Common myeloid progenitor, CD34-positive (primary cell): ENCODE measurements around the gene NEK6.
A peak's percentile ranks its signal among the peaks of the same experiment; 100 is the strongest.

Source experiments
- CTCF ChIA-PET: fragments of 350-600 bp; sonication (Branson Sonifier 250); formaldehyde crosslinking; loops from one replicate; lab custom pipeline; 2021; ENCODE audit warnings: antibody characterized with exemption; lab: Charles Lee
- POLR2A ChIA-PET: fragments of 350-600 bp; sonication (Branson Sonifier 250); formaldehyde crosslinking; loops from one replicate; lab custom pipeline; 2021; ENCODE audit warnings: antibody characterized with exemption; lab: Charles Lee
- DNase-seq, 3 donors: peaks; one replicate each; pipeline versions ENCODE4 v3.0.0 to v3.0.0-alpha.2; 2013
- H3K27ac ChIP-seq, 2 experiments: 1 replicate in 1 of 2; 2 replicates in 1 of 2; pipeline ENCODE4 v1.7.0; 2013; ENCODE audit warnings: inconsistent platforms in 2 of 2, low read length in 2 of 2, mild to moderate bottlenecking in 2 of 2, low read depth in 1 of 2, moderate library complexity in 1 of 2; ENCODE audit not compliant: severe bottlenecking in 2 of 2, insufficient read depth in 1 of 2, poor library complexity in 1 of 2
- H3K27me3 ChIP-seq, 5 experiments: replicated peaks in 2 of 5; 1 replicate in 3 of 5; 2 replicates in 2 of 5; pipeline versions ENCODE4 v1.6.1 to v1.7.0; 2013; ENCODE audit warnings: low read length in 4 of 5, mild to moderate bottlenecking in 2 of 5, moderate library complexity in 2 of 5, inconsistent platforms in 1 of 5; ENCODE audit not compliant: insufficient read depth in 5 of 5, control insufficient read depth in 4 of 5
- H3K36me3 ChIP-seq, 4 experiments: 1 replicate in 2 of 4; 2 replicates in 2 of 4; pipeline versions ENCODE4 v1.6.1 to v1.7.0; 2013; ENCODE audit warnings: low read length in 3 of 4, control low read depth in 1 of 4, mild to moderate bottlenecking in 1 of 4; ENCODE audit not compliant: control insufficient read depth in 4 of 4, insufficient read depth in 4 of 4
- H3K4me1 ChIP-seq, 4 experiments: 1 replicate in 3 of 4; 2 replicates in 1 of 4; pipeline versions ENCODE4 v1.6.1 to v1.7.1; 2013; ENCODE audit warnings: low read length in 3 of 4, mild to moderate bottlenecking in 3 of 4, control low read depth in 1 of 4, inconsistent platforms in 1 of 4, moderate library complexity in 1 of 4; ENCODE audit not compliant: control insufficient read depth in 4 of 4, insufficient read depth in 4 of 4; ENCODE audit errors: control extremely low read depth in 1 of 4
- H3K4me3 ChIP-seq, 7 experiments: 1 replicate in 4 of 7; 2 replicates in 3 of 7; pipeline versions ENCODE4 v1.5.1 to v1.7.0; 2013; ENCODE audit warnings: mild to moderate bottlenecking in 7 of 7, low read length in 6 of 7, moderate library complexity in 6 of 7, inconsistent platforms in 2 of 7, low read depth in 2 of 7, control low read depth in 1 of 7; ENCODE audit not compliant: insufficient read depth in 4 of 7, control insufficient read depth in 1 of 7; ENCODE audit errors: extremely low read depth in 1 of 7
- H3K9me3 ChIP-seq, 5 experiments: 1 replicate in 4 of 5; 2 replicates in 1 of 5; pipeline versions ENCODE4 v1.6.1 to v1.7.1; 2013; ENCODE audit warnings: low read length in 4 of 5, mild to moderate bottlenecking in 2 of 5, inconsistent platforms in 1 of 5, low read depth in 1 of 5, moderate library complexity in 1 of 5; ENCODE audit not compliant: control insufficient read depth in 4 of 5, insufficient read depth in 2 of 5; ENCODE audit errors: control extremely low read depth in 1 of 5
- WGBS: methylation state at CpG from one replicate; pipeline ENCODE4 v1.1.5; 2013; ENCODE audit not compliant: insufficient coverage; 5-methylcytosine and 5-hydroxymethylcytosine counted together

Gene NEK6

DNA sequence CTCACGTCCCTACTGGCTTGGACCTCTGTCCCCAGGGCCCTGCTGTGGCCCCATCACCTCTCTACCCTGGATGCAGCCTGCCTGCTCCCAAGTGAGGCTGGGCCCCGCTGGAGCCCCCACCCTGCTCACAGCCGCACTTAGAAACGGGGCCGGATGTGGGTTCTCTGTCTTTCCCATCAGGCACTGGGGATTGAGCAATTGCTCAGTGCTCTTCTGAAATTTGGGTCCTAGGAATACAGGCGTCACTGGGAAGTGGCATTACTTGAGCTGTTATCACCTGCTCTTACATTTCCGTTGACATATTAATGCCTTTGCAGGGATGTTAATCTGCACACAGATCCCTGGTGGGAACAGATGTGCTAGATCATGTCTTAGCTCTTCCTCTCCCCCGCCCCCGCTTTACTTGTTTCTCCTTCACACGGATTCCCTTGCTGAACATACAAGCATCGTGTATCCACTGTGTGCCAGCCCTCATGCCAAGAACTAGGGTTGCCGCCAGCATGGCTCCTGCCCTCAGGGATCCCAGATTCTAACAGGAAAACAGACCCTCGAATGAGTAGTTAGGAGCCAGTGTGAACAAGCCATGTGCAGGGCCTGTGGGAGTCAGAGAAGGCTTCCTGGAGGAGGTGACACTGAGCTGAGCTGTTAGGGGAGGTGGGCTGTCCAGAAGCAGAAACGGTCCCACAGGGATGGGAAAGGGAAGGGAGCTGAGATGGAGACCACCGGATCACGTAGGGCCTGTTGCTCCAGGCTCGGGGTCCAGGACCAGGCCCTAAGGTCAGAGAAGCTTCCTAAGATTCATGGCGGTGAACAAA is 65.1 kb downstream of the NEK6 start:
- H3K4me1 ChIP-seq: peaks cover 0 to 4% (median 1%) of the 10 kb centered on the region in 4 experiments
- ChIA-PET POLR2A (no interaction called here), CTCF (interaction anchor here (1.4 to 4.0 kb wide), 2 partner anchors 33 to 196 kb away, joined by 3 to 20 read pairs; no protein-coding TSS in a partner anchor)
- H3K27me3 ChIP-seq: no peaks in the 10 kb centered on the region
- no peak overlapping the region for H3K27ac ChIP-seq
- DNase-seq: peak in 2 of 3 donors; percentile 35 to 38
- 92% methylated on average over 17 of the region's 18 CpGs for WGBS
- no peaks in the 10 kb centered on the region for H3K9me3 ChIP-seq
- H3K36me3 ChIP-seq: peaks cover 6 to 83% (median 33%) of the 10 kb centered on the region in 4 experiments
- no peak overlapping the region for H3K4me3 ChIP-seq

DNA sequence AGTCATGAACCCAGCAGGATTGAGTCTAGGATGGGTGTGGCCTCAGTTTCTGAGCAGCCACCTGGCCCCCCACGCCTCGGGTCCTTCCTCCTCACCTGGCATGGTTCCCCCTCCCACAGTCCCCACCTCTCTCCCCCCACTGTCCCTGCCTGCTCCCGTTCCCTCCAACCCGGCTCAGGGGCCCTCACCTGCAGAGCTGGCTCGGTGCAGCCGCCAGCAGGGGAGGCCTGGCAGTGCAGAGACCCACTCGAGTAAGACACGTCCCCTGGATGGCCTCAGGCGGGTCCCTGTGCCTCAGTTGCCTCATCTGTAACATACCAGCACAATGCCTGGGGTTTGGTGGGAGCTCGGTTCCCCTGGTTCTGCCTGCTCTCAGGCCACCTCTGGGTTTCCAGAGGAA is 66.2 kb downstream of the NEK6 start:
- Histone ChIP-seq H3K27me3 (no peaks in the 10 kb centered on the region), H3K36me3 (peaks cover 6 to 88% (median 39%) of the 10 kb centered on the region in 4 experiments), H3K27ac (no peak overlapping the region), H3K4me1 (peaks cover 0 to 4% (median 1%) of the 10 kb centered on the region in 4 experiments), H3K9me3 (no peaks in the 10 kb centered on the region), H3K4me3 (no peak overlapping the region)
- CTCF ChIA-PET: interaction anchor here (1.4 to 2.2 kb wide), 3 partner anchors 32 to 197 kb away, joined by 3 to 7 read pairs (median 6); no protein-coding TSS in a partner anchor
- POLR2A ChIA-PET: no interaction called here
- no peak for DNase-seq
- WGBS: 86% methylated on average over 5 of the region's 10 CpGs

- DNase-seq: no peak
- Histone ChIP-seq H3K9me3 (no peaks in the 10 kb centered on the region), H3K27me3 (no peaks in the 10 kb centered on the region), H3K4me3 (no peak overlapping the region), H3K4me1 (no peaks in the 10 kb centered on the region), H3K27ac (no peak overlapping the region), H3K36me3 (peaks cover 8 to 96% (median 47%) of the 10 kb centered on the region in 4 experiments)
- POLR2A ChIA-PET: interaction anchor here (0.7 kb wide), 1 partner anchor 81 kb away, joined by 3 read pairs; no protein-coding TSS in a partner anchor
- WGBS: 96% methylated on average over 5 of the region's 6 CpGs
- CTCF ChIA-PET: interaction anchor here (0.8 to 2.2 kb wide), 4 partner anchors 16 to 202 kb away, joined by 3 to 6 read pairs (median 3); no protein-coding TSS in a partner anchor
These were observed 68.1 kb downstream of the NEK6 start for GRCh38 chr9:124325816-124326215.

DNA sequence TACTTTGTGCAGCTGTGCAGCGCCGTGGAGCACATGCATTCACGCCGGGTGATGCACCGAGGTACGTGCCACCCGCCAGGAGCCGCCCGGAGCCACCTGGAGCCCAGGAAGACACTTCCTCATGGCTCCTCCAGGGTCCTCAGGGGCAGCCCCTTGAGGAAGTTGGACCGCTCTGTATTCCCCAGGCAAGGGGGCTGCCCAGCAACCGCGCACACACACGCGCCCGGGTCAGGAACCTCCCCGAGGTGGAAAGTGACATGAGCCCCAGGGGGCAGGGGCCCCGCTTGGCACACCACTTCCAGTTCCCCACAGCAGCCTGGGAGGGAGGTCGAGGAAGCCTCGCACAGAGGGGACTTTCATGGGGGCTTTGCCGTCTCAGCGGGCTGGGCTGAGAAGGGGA is 68.6 kb downstream of the NEK6 start:
- Histone ChIP-seq H3K27me3 (no peaks in the 10 kb centered on the region), H3K9me3 (no peaks in the 10 kb centered on the region), H3K4me3 (no peak overlapping the region), H3K36me3 (peaks cover 8 to 93% (median 47%) of the 10 kb centered on the region in 4 experiments), H3K4me1 (no peaks in the 10 kb centered on the region), H3K27ac (no peak overlapping the region)
- ChIA-PET CTCF (interaction anchor here (2.2 kb wide), 1 partner anchor 194 kb away, joined by 6 read pairs; no protein-coding TSS in a partner anchor), POLR2A (interaction anchor here (0.7 kb wide), 1 partner anchor 81 kb away, joined by 3 read pairs; no protein-coding TSS in a partner anchor)
- 97% methylated on average over 15 of the region's 21 CpGs for WGBS
- DNase-seq: no peak

GRCh38 chr9:124327491-124327890 is 69.7 kb downstream of the NEK6 start:
- ChIA-PET POLR2A (no interaction called here), CTCF (no interaction called here)
- no peak for DNase-seq

GRCh38 chr9:124328285-124328684 is 70.5 kb downstream of the NEK6 start:
- no peak for DNase-seq
- Histone ChIP-seq H3K27ac (no peak overlapping the region), H3K4me3 (no peak overlapping the region), H3K4me1 (no peaks in the 10 kb centered on the region), H3K36me3 (peaks cover 5 to 93% (median 38%) of the 10 kb centered on the region in 4 experiments), H3K9me3 (no peaks in the 10 kb centered on the region), H3K27me3 (no peaks in the 10 kb centered on the region)
- CTCF ChIA-PET: interaction anchor here (0.7 kb wide), 1 partner anchor 8 kb away, joined by 3 read pairs; no protein-coding TSS in a partner anchor
- POLR2A ChIA-PET: no interaction called here
- WGBS: 94% methylated on average over 10 of the region's 12 CpGs

More at GRCh38 chr9:124327491-124327890, 69.7 kb downstream of the NEK6 start:
- H3K27me3 ChIP-seq: no peaks in the 10 kb centered on the region
- H3K36me3 ChIP-seq: peaks cover 8 to 93% (median 42%) of the 10 kb centered on the region in 4 experiments
- H3K9me3 ChIP-seq: no peaks in the 10 kb centered on the region
- no peaks in the 10 kb centered on the region for H3K4me1 ChIP-seq
- WGBS: 98% methylated on average over 6 of the region's 9 CpGs
- no peak overlapping the region for H3K4me3 ChIP-seq
- no peak overlapping the region for H3K27ac ChIP-seq
